ENCODE measurements around the gene RINT1.
"Not testable (repeated sequence)": the region's sequence is repeated elsewhere in the genome, so short reads cannot be mapped to it uniquely, and the experiment has no call there.

Gene RINT1

DNA sequence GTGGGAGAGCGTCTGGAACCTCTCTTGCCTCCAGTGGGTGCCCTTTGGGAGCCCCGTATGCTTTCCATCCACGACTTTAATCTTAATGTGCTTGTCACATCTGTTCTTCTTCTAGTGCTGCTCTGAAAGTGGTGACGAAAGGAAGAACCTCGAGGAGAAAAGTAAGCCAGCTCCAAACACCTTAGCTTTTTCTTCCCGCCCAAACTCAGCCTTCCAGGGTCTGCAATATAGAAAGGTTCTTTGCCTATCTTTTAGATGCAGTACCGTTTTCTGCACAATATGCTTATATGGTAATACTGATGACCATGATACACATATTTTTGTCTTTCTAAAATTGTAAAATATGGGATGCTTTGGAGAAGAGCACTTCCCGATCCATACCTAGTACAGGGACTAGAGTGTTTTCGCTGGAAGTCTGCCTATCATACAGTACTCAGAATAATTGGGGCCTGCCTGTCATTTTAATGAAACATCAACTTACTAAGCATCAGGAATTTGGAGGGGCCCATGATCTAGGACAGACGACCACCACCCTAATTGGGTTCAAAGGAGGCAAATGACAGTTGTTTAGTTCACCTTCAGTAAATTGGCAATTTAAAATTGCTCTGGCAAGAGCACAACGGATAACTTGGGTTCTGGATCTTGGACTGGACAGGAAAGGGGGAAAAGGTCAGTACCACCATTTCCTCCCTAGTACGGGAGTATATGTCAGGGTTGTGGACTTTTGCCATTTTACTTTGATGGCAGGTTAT, 884 bp downstream of the RINT1 start:
- no peak for DNase-seq (ENCODE audit: low spot score)

GRCh38 chr7:105538339-105538738, 6.3 kb downstream of the RINT1 start:
- DNase-seq (ENCODE audit: low spot score), result no peak

DNA sequence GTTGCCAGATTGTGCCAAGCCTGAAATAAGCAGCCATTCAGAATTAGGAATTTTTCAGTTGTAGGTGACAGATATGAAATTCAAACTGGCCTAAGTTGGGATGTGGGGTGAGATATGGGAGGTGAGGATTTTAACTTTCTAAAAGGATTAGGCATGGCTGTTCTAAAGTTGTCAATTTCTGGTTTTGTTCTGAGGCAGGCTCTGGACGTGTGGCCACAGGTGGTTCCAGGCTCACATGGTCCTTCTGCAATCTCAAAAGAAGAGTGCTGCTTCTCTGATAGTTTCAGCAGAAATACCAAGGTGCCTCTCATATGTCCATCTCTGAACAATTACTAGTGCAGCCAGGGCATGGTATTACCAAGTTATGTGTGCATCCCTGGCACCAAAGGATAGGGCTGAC, 27.9 kb downstream of the RINT1 start:
- DNase-seq (ENCODE audit: low spot score), result no peak

- DNase-seq (ENCODE audit: low spot score), result no peak
These were observed 33.2 kb downstream of the RINT1 start for GRCh38 chr7:105565190-105565589.

GRCh38 chr7:105567024-105567423, 35.0 kb downstream of the RINT1 start:
- DNase-seq (ENCODE audit: low spot score), result no peak

- DNase-seq (ENCODE audit: low spot score), result no peak
These were observed 35.8 kb downstream of the RINT1 start for GRCh38 chr7:105567821-105568220.

DNA sequence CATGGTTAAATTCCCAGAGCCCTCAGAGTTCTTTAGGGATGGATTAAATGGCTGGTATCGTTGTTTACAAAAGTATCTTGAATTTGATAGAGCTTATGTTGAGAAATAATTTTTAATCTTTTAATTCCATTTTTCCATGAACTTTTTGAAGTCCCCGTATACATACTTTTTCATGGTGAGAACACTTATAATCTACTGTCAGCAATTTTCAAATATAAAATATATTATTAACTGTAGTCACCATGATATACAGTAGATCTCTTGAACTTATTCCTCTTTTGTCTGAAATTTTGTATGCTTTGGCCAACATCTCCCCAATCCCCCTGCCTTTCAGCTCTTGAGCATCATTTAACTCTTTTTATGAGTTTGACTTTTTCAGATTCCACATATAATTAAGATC, 39.9 kb downstream of the RINT1 start:
- DNase-seq (ENCODE audit: low spot score), result no peak

GRCh38 chr7:105577251-105577650, 45.2 kb downstream of the RINT1 start:
- DNase-seq (ENCODE audit: low spot score), result no peak

DNA sequence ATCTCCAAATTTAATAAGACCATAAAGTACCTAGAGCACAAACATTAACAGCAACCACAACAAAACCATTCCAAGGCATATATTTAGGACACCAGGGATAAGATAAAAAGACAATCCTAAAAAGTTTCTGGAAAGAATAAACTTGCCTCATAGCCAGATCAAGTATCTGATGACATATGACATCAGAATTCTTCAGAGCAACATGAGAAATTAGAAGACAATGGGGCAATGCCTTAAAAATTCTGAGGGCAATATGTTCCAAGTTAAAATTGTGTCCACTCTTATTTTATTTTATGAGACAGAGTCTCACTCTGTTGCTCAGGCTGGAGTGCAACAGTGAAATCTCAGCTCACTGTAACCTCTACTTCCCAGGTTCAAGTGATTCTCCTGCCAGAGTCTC, 46.5 kb downstream of the RINT1 start:
- no peak for DNase-seq (ENCODE audit: low spot score)

DNA sequence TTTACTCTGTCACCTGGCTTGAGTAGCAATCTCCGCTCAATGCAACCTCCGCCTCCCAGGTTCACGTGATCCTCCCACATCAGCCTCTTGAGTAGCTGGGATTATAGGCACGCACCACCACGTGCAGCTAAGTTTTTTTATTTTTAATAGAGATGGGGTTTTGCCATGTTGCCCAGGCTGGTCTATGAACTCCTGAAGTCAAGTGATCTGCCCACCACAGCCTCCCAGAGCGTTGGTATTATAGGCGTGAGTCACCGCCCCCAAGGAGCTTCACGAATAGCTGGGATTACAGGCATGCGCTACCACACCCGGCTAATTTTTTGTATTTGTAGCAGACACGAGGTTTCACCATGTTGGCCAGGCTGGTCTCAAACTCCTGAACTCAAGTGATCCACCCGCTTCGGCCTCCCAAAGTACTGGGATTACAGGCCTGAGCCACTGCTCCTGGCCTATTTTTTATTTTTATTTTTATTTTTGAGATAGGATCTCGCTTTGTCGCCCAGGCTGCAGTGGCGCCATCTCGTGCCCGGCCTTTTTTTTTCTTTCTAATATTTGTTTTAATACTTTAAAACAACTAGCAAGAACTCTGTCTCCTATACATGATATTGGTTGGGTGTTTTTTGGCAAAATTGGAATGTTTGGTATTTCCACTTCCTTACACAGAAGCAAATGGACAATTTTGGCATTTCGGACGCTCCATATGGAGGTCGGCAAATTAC, 48.2 kb downstream of the RINT1 start:
- no peak for DNase-seq (ENCODE audit: low spot score)

DNA sequence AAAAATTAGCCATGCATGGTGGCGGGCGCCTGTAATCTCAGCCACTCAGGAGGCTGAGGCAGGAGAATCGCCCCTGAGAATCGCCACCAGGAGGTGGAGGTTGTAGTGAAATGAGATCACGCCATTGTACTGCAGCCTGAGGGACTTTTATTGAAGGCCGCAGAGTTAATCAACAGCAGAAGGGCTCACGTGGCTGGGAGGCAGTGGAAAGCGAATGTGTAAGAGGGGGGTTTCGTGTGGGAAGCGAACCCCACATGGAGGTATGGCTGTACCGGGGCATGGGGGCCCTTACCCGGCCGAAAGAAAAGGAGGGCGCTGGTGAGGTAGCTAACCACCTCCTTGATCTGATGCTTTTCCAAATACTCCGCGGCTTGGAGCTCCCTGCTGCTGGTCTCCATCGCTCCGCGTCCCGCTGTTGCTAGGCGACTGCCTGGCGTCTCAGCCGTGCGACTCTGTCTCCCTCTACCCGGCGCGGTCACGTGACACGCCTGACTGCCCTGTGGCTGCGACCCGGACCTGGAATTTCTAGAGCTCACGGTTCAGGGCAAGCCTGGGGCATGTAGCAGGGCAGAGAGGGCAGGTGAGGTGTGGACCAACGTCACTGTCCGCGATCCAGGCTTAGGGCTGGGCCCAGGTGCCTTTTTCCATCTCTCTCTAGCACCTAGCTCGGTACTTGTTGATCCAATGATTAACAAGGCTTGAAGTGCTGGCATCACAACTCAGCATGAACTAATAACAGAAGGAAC, 49.2 kb downstream of the RINT1 start, which contains the start of gene EFCAB10:
EFCAB10 (minus strand) TSS at position 428 of the 746 bp plus-strand sequence; CDS start at position 398, 30 bp downstream.
- DNase-seq (ENCODE audit: low spot score), result peak; percentile 71

DNA sequence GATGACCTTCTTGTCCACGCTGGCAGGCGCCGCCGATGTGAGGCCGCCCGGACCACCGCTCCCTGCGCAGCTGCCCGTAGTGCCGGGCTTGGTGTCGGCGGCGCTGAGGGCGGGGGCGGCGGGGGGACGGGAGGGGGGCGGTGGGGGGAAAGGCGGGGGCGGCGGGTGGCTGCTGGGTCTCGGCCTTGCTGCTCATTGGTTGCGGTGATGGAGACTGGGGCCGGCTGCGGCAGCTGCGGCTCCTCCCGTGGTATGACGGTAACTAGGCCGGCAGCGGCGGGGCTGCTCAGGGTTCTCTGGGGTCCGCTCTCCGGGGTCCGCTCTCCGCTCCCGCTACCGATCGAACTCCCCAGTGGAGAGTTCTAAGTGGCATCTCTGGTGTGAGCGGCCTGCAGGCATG, 51.1 kb downstream of the RINT1 start:
- DNase-seq (ENCODE audit: low spot score), result no peak

DNA sequence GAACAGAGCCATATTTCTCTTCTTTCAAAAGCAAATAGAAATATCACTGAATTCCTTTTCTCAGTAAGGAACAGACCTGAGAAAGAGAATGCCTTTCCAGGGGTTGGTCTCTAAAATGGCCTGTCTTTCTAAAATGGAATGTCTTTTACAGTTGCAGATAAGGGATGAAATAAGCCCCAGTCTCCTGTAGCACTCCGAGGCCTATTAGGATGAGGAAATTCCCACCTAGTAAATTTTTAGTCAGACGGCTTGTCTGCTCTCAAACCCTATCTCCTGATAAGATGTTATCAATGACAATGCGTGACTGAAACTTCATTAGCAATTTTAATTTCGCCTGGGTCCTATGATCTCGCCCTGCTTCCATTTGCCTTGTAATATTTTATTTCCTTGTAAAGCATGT, 52.2 kb downstream of the RINT1 start:
- no peak for DNase-seq (ENCODE audit: low spot score)

- no peak for DNase-seq (ENCODE audit: low spot score)
These were observed 54.0 kb downstream of the RINT1 start for GRCh38 chr7:105585850-105586500.

DNA sequence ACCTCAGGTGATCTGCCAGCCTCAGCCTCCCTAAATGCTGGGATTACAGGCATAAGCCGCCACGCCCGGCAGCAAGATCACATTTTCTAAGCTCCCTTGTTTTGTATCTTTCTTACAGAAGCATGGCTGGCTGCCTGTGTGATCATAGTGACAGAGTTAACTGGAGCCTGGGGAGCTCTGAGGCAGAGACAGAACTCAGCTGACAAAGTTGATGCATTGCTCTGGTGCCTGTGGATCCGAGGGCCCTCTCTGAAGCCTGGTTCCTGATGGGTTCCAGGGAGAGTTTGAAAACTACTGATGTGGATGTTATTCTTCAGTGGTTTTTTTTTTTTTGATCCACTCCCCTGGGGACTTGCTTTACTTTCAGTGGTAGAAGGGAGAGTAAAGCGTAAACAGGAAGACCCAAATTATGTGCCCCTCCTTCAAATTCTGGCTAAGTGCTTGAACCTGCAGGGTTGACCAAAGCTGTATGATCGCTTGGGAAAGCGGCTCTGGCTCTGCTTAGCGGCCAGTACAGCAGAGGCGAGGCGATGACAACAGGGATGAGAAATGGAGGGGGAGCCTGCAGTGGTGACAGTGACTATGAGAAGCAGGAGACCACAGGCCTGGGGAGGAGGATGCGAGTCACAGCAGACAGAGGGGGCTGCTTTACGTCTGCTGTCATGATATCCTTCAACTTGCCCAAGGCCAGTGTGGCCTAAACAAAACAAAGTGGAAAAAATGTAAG, 56.1 kb downstream of the RINT1 start:
- DNase-seq (ENCODE audit: low spot score), result peak; percentile 38

GRCh38 chr7:105589356-105590077, 57.5 kb downstream of the RINT1 start:
- peak; percentile 79 for DNase-seq (ENCODE audit: low spot score)

GRCh38 chr7:105590793-105591192, 58.8 kb downstream of the RINT1 start:
- DNase-seq (ENCODE audit: low spot score), result no peak

DNA sequence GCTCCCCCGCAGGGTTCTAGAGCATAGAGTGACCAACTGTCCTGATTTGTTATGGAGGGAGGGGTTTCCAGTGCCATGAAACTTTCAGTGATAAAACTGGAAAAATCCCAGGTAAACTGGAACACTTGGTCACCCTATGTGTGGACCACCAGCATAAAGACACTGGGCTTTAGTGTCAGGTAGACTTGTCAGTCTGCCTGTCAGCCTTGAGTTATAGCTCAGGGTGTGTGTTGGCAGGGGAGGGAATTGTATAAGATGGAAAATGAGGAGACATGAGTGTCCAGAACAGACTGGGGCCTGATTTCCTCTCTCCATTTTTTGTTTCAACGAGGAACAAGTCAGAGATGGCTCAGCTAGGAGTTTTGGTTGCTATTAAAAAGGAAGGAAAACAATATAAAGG, 59.5 kb downstream of the RINT1 start:
- DNase-seq (ENCODE audit: low spot score), result no peak

DNA sequence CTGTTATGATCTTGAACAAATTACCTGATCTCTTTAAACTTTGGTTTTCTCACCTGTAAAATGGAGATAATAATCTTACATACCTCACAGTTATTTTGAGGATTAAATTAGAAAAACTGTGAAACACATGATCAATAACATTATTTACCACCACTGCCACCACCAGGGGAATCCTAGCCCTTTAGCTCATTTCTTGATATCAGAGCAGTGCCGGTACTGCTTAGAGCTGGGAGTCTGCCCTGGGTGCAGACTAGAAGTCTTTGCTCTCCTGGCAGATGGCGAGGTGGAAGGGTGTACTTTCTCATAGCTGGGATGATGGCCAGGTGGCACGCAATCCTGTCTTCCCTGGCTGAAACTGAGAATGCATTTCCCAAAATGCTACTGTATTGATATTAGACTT, 62.0 kb downstream of the RINT1 start:
- no peak for DNase-seq (ENCODE audit: low spot score)

DNA sequence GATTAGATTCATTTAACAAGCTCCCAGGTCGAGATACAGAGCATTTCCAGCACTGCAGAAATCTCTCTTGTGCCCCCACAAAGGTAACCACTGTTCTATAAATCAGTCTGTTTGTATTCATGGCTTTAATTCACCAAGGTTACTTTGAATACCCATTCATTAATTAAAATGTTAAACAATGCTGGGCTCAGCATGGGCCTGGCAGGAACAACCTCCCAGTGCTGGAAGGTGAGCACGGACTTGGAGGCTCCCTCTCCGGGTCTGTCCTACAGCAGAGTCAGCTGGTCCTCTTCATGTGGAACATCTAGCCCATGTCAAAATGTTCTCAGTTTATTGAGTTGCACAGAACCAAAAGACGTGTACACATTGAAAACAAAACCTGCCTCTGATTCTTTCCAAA, 64.9 kb downstream of the RINT1 start:
- no peak for DNase-seq (ENCODE audit: low spot score)

- not testable (repeated sequence) for DNase-seq (ENCODE audit: low spot score)
These were observed 67.1 kb downstream of the RINT1 start for GRCh38 chr7:105599080-105599479.

Measured in hepatic stellate cell (primary cell).